HG02870 (cell line): ENCODE data around the gene GRAP2.
A peak's percentile ranks its signal among the peaks of the same experiment; 100 is the strongest.
"Not testable (repeated sequence)": the region's sequence is repeated elsewhere in the genome, so short reads cannot be mapped to it uniquely, and the experiment has no call there.

Experiments used
- ATAC-seq: cut with Tn5 transposase; IDR thresholded peaks from one replicate; pipeline ENCODE4 v1.9.1; 2021; ENCODE audit warnings: mild to moderate bottlenecking, moderate library complexity; ENCODE audit not compliant: unreplicated experiment

The GRAP2 gene

DNA sequence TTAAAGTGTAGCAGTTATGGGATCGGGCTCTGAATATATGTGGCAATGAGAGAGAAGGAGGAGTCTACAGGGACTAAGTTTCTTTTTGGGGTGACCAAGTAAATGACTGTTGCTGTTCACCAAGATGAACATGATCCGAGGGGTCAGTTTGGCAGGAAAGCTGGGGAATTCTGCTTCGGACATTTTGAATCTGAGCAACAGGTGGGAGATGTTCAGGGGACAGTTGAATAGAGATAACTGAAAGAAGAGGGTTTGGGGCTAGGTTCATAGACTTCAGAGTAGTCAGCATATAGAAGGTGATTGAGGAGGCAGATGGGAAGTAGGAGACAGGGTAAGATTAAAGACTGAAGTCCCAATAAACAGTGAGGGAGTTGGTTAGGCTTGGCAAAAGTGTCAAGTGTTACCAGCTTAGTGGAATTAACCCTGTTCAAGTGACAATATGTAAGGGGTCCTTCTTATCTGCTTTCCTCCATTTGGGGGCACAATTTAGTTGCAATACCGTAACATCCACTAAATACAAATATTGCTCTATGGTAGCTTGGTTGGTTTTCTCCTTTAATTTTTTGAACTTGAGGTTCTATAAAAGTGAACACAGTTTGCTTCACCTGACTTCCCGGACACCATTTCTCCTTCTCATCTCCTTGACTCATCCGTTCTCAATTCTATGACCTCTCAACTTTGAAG is 4.4 kb upstream of the GRAP2 start:
- ATAC-seq, result no peak

DNA sequence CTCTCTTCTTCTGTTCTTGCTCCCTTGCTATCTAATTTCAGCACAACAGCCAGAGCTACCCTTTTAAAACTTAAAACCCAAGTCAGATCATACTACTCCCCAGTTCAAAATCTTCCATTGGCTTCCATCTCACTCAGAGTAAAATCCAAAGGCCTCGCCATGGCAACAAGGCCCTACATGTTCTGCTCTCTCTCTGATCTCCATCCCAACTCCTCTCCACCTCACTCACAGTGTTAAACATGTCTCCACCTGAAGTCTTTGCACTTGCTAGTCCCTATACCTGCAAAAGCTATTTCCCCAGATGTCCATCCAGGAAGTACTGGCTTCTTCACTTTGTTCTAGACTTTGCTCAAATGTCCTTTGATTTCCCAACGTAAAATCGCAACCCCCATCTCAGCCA is 3.0 kb upstream of the GRAP2 start:
- ATAC-seq, result no peak

DNA sequence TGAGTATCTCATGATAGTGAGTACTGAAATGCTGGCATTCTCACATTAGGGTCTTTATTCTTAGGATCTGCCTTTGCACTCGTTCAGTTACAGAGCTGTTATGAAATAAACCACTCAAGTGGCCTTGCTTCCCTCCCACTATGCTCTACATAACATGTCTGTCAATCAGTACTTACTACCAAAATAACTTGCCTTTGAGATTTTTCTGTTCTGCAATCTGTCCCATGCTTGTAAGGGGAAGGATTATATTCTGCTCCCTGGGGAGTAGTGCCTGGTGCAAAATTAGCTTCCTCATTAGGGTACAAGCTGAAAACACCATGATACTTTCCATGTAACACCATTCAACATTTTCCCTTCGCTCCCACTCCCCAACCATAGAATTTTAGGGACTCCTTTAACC is 1.9 kb upstream of the GRAP2 start:
- peak; percentile 62 for ATAC-seq

- ATAC-seq, result no peak
Observed at GRCh38 chr22:39901565-39902146, 772 bp downstream of the GRAP2 start.

- not testable (repeated sequence) for ATAC-seq
Observed at GRCh38 chr22:39904024-39904423, 3.1 kb downstream of the GRAP2 start.

DNA sequence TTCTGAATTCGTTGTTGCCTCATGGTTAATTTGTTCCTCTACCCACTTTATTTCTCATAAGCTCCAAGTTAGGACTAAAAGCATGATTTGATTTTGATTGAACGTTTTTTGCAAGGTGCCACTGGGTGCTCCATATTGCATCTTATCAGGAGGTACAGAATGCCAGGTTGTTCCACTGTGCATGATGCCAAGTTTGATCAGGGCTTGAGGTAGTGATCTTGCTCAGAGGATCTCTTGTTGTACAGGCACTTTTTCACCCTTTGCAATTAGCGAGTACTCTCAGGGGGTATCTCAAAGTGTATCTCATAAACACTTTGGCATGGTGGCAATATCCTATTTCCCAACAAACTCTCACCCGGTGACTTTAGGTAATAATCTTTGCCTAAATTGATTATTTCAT is 4.0 kb downstream of the GRAP2 start:
- ATAC-seq, result no peak

- no peak for ATAC-seq
Observed at GRCh38 chr22:39905687-39906086, 4.8 kb downstream of the GRAP2 start.

DNA sequence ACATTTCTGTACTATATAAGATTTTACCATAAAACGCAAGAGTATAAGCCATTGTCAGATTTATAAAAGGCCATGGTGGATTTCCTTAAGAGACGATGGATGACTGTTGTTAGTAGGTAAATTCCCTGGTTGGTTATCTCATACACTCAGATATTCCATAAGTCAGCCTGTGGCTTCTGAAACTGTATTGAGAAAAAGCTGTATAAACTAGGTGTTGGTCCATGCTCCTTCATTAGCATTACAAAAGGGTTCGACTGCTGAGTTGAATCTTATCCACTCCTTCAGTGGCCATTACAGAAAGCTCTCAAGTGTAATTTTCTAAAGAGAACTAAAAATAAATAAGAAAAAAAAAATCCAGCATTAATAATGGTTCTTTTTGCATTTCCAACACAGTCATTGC is 5.3 kb downstream of the GRAP2 start:
- no peak for ATAC-seq

GRCh38 chr22:39907047-39907446 is 6.2 kb downstream of the GRAP2 start:
- no peak for ATAC-seq

- no peak for ATAC-seq
Observed at GRCh38 chr22:39907605-39908097, 6.8 kb downstream of the GRAP2 start.

- ATAC-seq, result no peak
Observed at GRCh38 chr22:39908136-39908535, 7.3 kb downstream of the GRAP2 start.

GRCh38 chr22:39908737-39909136 is 7.9 kb downstream of the GRAP2 start:
- no peak for ATAC-seq

GRCh38 chr22:39910876-39911613 is 10.2 kb downstream of the GRAP2 start:
- ATAC-seq, result no peak

GRCh38 chr22:39913321-39913720 is 12.4 kb downstream of the GRAP2 start:
- no peak for ATAC-seq

DNA sequence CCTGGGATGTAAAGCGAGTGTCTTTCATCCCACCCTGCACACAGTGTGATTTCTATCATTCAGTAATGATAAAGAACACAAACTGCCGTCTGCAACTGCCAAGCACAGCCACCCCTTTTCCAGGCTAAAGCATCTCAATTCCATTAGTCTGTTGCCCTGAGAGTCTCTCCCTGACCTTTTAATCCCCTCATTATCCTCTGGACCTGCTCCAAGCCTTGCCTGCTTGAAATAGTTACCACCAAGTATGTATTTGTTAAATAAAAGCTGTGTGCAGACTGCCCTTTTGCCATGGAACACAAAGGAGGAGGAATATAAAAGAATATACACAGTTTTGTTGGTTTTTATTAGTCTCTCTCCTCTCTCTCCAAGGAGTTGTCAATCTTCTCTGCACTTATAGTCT is 13.0 kb downstream of the GRAP2 start:
- no peak for ATAC-seq

GRCh38 chr22:39914584-39914983 is 13.7 kb downstream of the GRAP2 start:
- no peak for ATAC-seq

- ATAC-seq, result no peak
Observed at GRCh38 chr22:39915295-39915726, 14.4 kb downstream of the GRAP2 start.

- no peak for ATAC-seq
Observed at GRCh38 chr22:39916496-39916895, 15.6 kb downstream of the GRAP2 start.

- ATAC-seq, result no peak
Observed at GRCh38 chr22:39917197-39917643, 16.3 kb downstream of the GRAP2 start.

DNA sequence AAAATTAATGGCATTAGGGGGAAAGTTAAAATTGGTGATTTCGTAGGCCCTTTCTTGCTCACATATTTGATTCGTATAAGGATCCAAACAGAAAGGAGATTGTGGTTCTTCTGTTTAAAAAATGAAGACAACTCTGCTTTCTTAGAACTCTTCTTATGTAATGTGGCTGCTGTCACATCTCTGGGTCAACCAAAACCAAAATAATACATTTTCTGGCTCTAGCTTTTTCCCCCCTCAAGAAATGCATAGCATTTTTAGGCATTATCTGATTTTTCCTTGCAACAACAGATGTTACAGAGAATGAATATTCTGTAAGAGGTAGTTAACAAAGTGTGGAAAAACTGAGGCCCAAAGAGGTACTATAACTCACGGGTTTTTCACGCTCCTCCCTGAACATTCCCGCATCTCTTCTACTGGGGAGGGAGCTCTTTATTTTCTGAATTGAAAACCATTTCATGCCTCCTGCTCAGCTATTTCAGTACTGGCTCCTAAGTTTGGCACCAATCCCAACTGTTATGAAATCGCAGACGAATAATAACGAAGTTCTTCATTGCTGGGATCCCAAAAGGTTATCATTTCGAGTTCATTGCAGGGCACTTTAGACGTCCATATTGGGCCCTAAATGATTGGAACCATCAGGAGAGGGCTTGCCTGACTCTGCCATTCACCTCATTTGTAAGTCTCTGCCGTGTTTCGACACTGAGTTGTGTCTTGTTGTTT is 17.1 kb downstream of the GRAP2 start:
- ATAC-seq, result no peak

- no peak for ATAC-seq
Observed at GRCh38 chr22:39920134-39920743, 19.4 kb downstream of the GRAP2 start.
